A549 (cell line): Measurements from ENCODE around the gene ANKAR. TPM values are rescaled to one million over a fixed set of nuclear protein-coding genes. Genes with fewer than 3 reads are reported as not detected.

Source experiments
- ATAC-seq, 2 experiments: fragments of 200-7000 bp in 1 of 2; fragments of >200 bp in 1 of 2; cut with Nextera tagmentation in 1 of 2; cut with Tn5 transposase in 1 of 2; 3 replicates each; pipeline versions ENCODE4 v1.8.0 to v1.9.1; 2018 to 2020; ENCODE audit warnings: mild to moderate bottlenecking in 1 of 2, moderate library complexity in 1 of 2
- CTCF ChIA-PET: fragments of 300-600 bp; sonication (Branson Sonifier 250); formaldehyde crosslinking; extraction: SDS; loops from one replicate; lab custom pipeline; 2021; ENCODE audit warnings: antibody characterized with exemption, inconsistent platforms; lab: Yijun Ruan, JAX
- POLR2A ChIA-PET: fragments of 350-600 bp; formaldehyde crosslinking; extraction: SDS; loops from one replicate; lab custom pipeline; 2021; ENCODE audit warnings: antibody characterized with exemption, inconsistent platforms; lab: Yijun Ruan, JAX
- DNase-seq, 2 experiments: peaks; one replicate each; pipeline versions ENCODE4 v3.0.0 to v3.0.0-alpha.2; 2011 to 2016; ENCODE audit warnings: low read depth in 1 of 2, low spot score in 1 of 2
- FAIRE-seq: peaks from 2 replicates; lab custom pipeline; 2011; peaks lifted over from hg19 to GRCh38; lab: Jason Lieb, UNC
- H3K27ac ChIP-seq, 2 experiments: fragments of >200 bp; sonication (Bioruptor Twin); formaldehyde crosslinking; 3 replicates each; pipeline ENCODE4 v1.5.1; 2016 to 2017
- H3K4me1 ChIP-seq: fragments of >200 bp; sonication (Bioruptor Twin); formaldehyde crosslinking; 3 replicates; pipeline ENCODE4 v1.6.1; 2016
- H3K4me2 ChIP-seq: fragments of >200 bp; sonication (Bioruptor Twin); formaldehyde crosslinking; 3 replicates; pipeline ENCODE4 v1.6.1; 2016
- H3K4me3 ChIP-seq: fragments of >200 bp; sonication (Bioruptor Twin); formaldehyde crosslinking; 3 replicates; pipeline ENCODE4 v1.5.1; 2016
- H3K9me3 ChIP-seq: fragments of >200 bp; sonication (Bioruptor Twin); formaldehyde crosslinking; 3 replicates; pipeline ENCODE4 v1.6.1; 2016
- CBX2 ChIP-seq: fragments of 200-600 bp; sonication (generic); IDR thresholded peaks from 2 replicates; pipeline ENCODE4 v1.6.1; 2016; ENCODE audit warnings: low read depth, mild to moderate bottlenecking, borderline replicate concordance
- CHD2 ChIP-seq: fragments of 150-350 bp; IDR thresholded peaks from 2 replicates; pipeline ENCODE4 v1.6.1; 2014; ENCODE audit warnings: low read length; ENCODE audit not compliant: partially characterized antibody
- CHD4 ChIP-seq: fragments of 200-600 bp; sonication (generic); IDR thresholded peaks from 2 replicates; pipeline ENCODE4 v1.6.1; 2016; ENCODE audit warnings: antibody characterized with exemption, mild to moderate bottlenecking, borderline replicate concordance
- E2F6 ChIP-seq: IDR thresholded peaks from 2 replicates; pipeline ENCODE4 v1.6.1; 2012; ENCODE audit warnings: low read depth, borderline replicate concordance
- ESRRA ChIP-seq: fragments of 150-350 bp; IDR thresholded peaks from 2 replicates; pipeline ENCODE4 v1.6.1; 2014; ENCODE audit warnings: mild to moderate bottlenecking, low read length, borderline replicate concordance
- FOSB ChIP-seq: fragments of 250-450 bp; sonication (Bioruptor Pico); IDR thresholded peaks from 2 replicates; pipeline ENCODE4 v1.5.0; 2020; ENCODE audit warnings: mild to moderate bottlenecking, moderate library complexity
- FOXS1 ChIP-seq: fragments of 250-450 bp; sonication (Bioruptor Pico); IDR thresholded peaks from 2 replicates; pipeline ENCODE4 v1.5.0; 2020; ENCODE audit warnings: mild to moderate bottlenecking, moderate library complexity
- HDAC2 ChIP-seq: fragments of 200-600 bp; sonication (generic); IDR thresholded peaks from 2 replicates; pipeline ENCODE4 v1.6.1; 2016
- HES2 ChIP-seq: fragments of >200 bp; sonication (Bioruptor Twin); formaldehyde crosslinking; IDR thresholded peaks from 2 replicates; pipeline ENCODE4 v1.6.1; 2016
- HEYL ChIP-seq: fragments of 250-450 bp; sonication (Bioruptor Pico); IDR thresholded peaks from 2 replicates; pipeline ENCODE4 v1.8.0; 2021; ENCODE audit warnings: mild to moderate bottlenecking, moderate library complexity
- HOXA7 ChIP-seq: fragments of 250-450 bp; sonication (Bioruptor Pico); IDR thresholded peaks from 2 replicates; pipeline ENCODE4 v1.5.0; 2020; ENCODE audit warnings: mild to moderate bottlenecking, moderate library complexity
- HOXB5 ChIP-seq: fragments of 250-450 bp; sonication (Bioruptor Pico); IDR thresholded peaks from 2 replicates; pipeline ENCODE4 v1.5.0; 2020; ENCODE audit warnings: mild to moderate bottlenecking, moderate library complexity
- JUN ChIP-seq, 2 experiments: fragments of >200 bp; sonication (Bioruptor Twin); formaldehyde crosslinking; IDR thresholded peaks; 2 replicates in 1 of 2; 3 replicates in 1 of 2; pipeline ENCODE4 v1.6.1; 2016 to 2017
- JUNB ChIP-seq: fragments of >200 bp; sonication (Bioruptor Twin); formaldehyde crosslinking; IDR thresholded peaks from 2 replicates; pipeline ENCODE4 v1.6.1; 2016
- KDM5A ChIP-seq: fragments of 200-600 bp; sonication (generic); IDR thresholded peaks from 2 replicates; pipeline ENCODE4 v1.6.1; 2016; ENCODE audit warnings: antibody characterized with exemption, mild to moderate bottlenecking
- MAX ChIP-seq: IDR thresholded peaks from 2 replicates; pipeline ENCODE4 v1.6.1; 2012
- NFE2L2 ChIP-seq: fragments of 150-350 bp; conservative IDR thresholded peaks from 2 replicates; pipeline ENCODE4 v1.6.1; 2014; ENCODE audit warnings: low read length
- NR3C1 ChIP-seq: fragments of >200 bp; sonication (Bioruptor Twin); formaldehyde crosslinking; IDR thresholded peaks from 3 replicates; pipeline ENCODE4 v1.6.1; 2017
- PHF8 ChIP-seq: fragments of 200-600 bp; sonication (generic); IDR thresholded peaks from 2 replicates; pipeline ENCODE4 v1.6.1; 2016; ENCODE audit warnings: low read depth, mild to moderate bottlenecking, antibody characterized with exemption, moderate library complexity, borderline replicate concordance
- POLR2A ChIP-seq: IDR thresholded peaks from 2 replicates; pipeline ENCODE4 v1.6.1; 2012; ENCODE audit warnings: mild to moderate bottlenecking, low read length
- POLR2AphosphoS2 ChIP-seq: conservative IDR thresholded peaks from 2 replicates; pipeline ENCODE4 v1.6.1; 2012; ENCODE audit warnings: low read length, improper control_type of control experiment, inconsistent platforms
- RAD21 ChIP-seq, 2 experiments: fragments of >200 bp in 1 of 2; sonication (Bioruptor Twin) in 1 of 2; formaldehyde crosslinking in 1 of 2; IDR thresholded peaks in 1 of 2; conservative IDR thresholded peaks in 1 of 2; 2 replicates in 1 of 2; 3 replicates in 1 of 2; pipeline ENCODE4 v1.6.1; 2012 to 2018; ENCODE audit warnings: inconsistent platforms in 1 of 2
- RCOR1 ChIP-seq: fragments of 150-350 bp; IDR thresholded peaks from 2 replicates; pipeline ENCODE4 v1.6.1; 2014; ENCODE audit warnings: antibody characterized with exemption, low read length, low read depth
- RFX5 ChIP-seq: fragments of 450-650 bp; IDR thresholded peaks from 2 replicates; pipeline ENCODE4 v1.7.1; 2014; ENCODE audit warnings: antibody characterized with exemption, mild to moderate bottlenecking, moderate library complexity
- SMC3 ChIP-seq: fragments of >200 bp; sonication (Bioruptor Twin); formaldehyde crosslinking; IDR thresholded peaks from 3 replicates; pipeline ENCODE4 v1.6.1; 2018; ENCODE audit warnings: inconsistent platforms
- SREBF2 ChIP-seq: fragments of 450-650 bp; IDR thresholded peaks from 2 replicates; pipeline ENCODE4 v1.6.1; 2014; ENCODE audit warnings: mild to moderate bottlenecking, moderate library complexity
- WGBS: methylation state at CpG from one replicate; pipeline ENCODE4 v1.1.6; 2017; ENCODE audit errors: missing lambda C conversion rate; 5-methylcytosine and 5-hydroxymethylcytosine counted together
- polyA plus RNA-seq, 4 experiments: library from polyadenylated mRNA; depleted of rRNA in 3 of 4; stranded (reverse); fragments of >200 nt; fragmentation: RNase III in 1 of 4; extraction: RNeasy Plus Mini Kit Qiagen cat#74134 plus additional on column Dnase treatment in 1 of 4; gene quantifications; 2 replicates in 3 of 4; 3 replicates in 1 of 4; pipeline ENCODE4 v1.2.3, GENCODE V29; 2011 to 2017

The ANKAR gene
- polyA plus RNA-seq, 2 of the 4 experiments (the other 2 are of a cell fraction) = 2.2 to 4.8 TPM

- Histone ChIP-seq H3K9me3 (no peaks in the 10 kb centered on the region), H3K4me2 (no peak overlapping the region), H3K27ac (no peak overlapping the region), H3K4me3 (no peak overlapping the region), H3K4me1 (0 out of 3 replicates have a peak, but pooled peaks cover 2% of the 10 kb centered on the region)
- FAIRE-seq (no peak), ATAC-seq (no peak), DNase-seq (no peak)
- ChIA-PET POLR2A (no interaction called here), CTCF (interaction anchor here (0.6 kb wide), 1 partner anchor 45 kb away, joined by 3 read pairs; no protein-coding TSS in a partner anchor)
- TF ChIP-seq KDM5A = no peak
- no peak for TF ChIP-seq FOSB (CRISPR knock-in tag)
- TF ChIP-seq NFE2L2 = no peak
- no peak for TF ChIP-seq RAD21 (conservative IDR thresholded peaks at IDR 0.05 in 1 of 2, IDR thresholded peaks at IDR 0.05 in 1 of 2)
- no peak for TF ChIP-seq RCOR1
- TF ChIP-seq SREBF2 = no peak
- no peak for TF ChIP-seq NR3C1
- 49% methylated on average over 3 of the region's 3 CpGs for WGBS
Observed at GRCh38 chr2:189654641-189655040, 19.8 kb upstream of the ANKAR start.

GRCh38 chr2:189657867-189658266, 16.6 kb upstream of the ANKAR start:
- ATAC-seq = no peak
- Histone ChIP-seq H3K27ac (no peak overlapping the region), H3K4me2 (no peak overlapping the region), H3K9me3 (no peaks in the 10 kb centered on the region), H3K4me1 (peaks cover 13% of the 10 kb centered on the region), H3K4me3 (no peak overlapping the region)
- ChIA-PET CTCF (interaction anchor here (1.6 to 6.3 kb wide), 3 partner anchors 9 to 105 kb away, joined by 3 to 72 read pairs (median 33); partner anchors contain the start of genes ANKAR and OSGEPL1), POLR2A (no interaction called here)
- no peak for DNase-seq
- 84% methylated on average over 5 of the region's 5 CpGs for WGBS
- TF ChIP-seq FOXS1 (CRISPR knock-in tag) = no peak
- TF ChIP-seq HEYL = no peak
- no peak for FAIRE-seq

- DNase-seq = no peak
- ATAC-seq = no peak
- Histone ChIP-seq H3K4me1 (peaks cover 13% of the 10 kb centered on the region), H3K27ac (no peak overlapping the region), H3K9me3 (no peaks in the 10 kb centered on the region), H3K4me3 (no peak overlapping the region), H3K4me2 (no peak overlapping the region)
- CTCF ChIA-PET = interaction anchor here (1.0 to 6.3 kb wide), 6 partner anchors 9 to 191 kb away, joined by 3 to 72 read pairs (median 12); partner anchors contain the start of genes ANKAR and OSGEPL1
- TF ChIP-seq KDM5A (no peak), HOXB5 (CRISPR knock-in tag) (no peak), HDAC2 (no peak), CBX2 (no peak), E2F6 (no peak), NR3C1 (no peak), HES2 (no peak), MAX (no peak), POLR2A (no peak), HOXA7 (CRISPR knock-in tag) (no peak), POLR2AphosphoS2 (no peak), SMC3 (no peak), ESRRA (no peak), FOSB (CRISPR knock-in tag) (no peak), JUN (IDR thresholded peaks at IDR 0.05) (no peak), PHF8 (no peak), CHD4 (no peak), JUNB (no peak), RFX5 (no peak), CHD2 (no peak)
- no peak for FAIRE-seq
- POLR2A ChIA-PET = no interaction called here
- 56% methylated on average over 6 of the region's 7 CpGs for WGBS
Observed at GRCh38 chr2:189658306-189659212, 15.9 kb upstream of the ANKAR start.
